Trophoblast cell (in vitro differentiated cells and primary cell): ENCODE data around the gene TIMP2.

Experiments used
- DNase-seq, 2 donors: peaks; one replicate each; pipeline ENCODE4 v3.0.0-alpha.2; 2016
- H2AFZ ChIP-seq: 2 replicates; pipeline ENCODE4 v1.6.1; 2013; ENCODE audit warnings: low read length, moderate library complexity, mild to moderate bottlenecking; ENCODE audit not compliant: insufficient read depth, poor library complexity
- H2AK5ac ChIP-seq: 2 replicates; pipeline ENCODE4 v1.6.1; 2013; ENCODE audit warnings: mild to moderate bottlenecking, low read length
- H2BK120ac ChIP-seq: 2 replicates; pipeline ENCODE4 v1.6.1; 2013; ENCODE audit warnings: low read length, mild to moderate bottlenecking, moderate library complexity; ENCODE audit not compliant: insufficient read depth, poor library complexity
- H2BK12ac ChIP-seq: 2 replicates; pipeline ENCODE4 v1.6.1; 2013; ENCODE audit warnings: mild to moderate bottlenecking, low read length, moderate library complexity
- H2BK5ac ChIP-seq: 2 replicates; pipeline ENCODE4 v1.6.1; 2013; ENCODE audit warnings: low read length, low read depth, moderate library complexity, mild to moderate bottlenecking; ENCODE audit not compliant: poor library complexity
- H3K14ac ChIP-seq: 2 replicates; pipeline ENCODE4 v1.6.1; 2013; ENCODE audit warnings: mild to moderate bottlenecking, low read length
- H3K18ac ChIP-seq: 2 replicates; pipeline ENCODE4 v1.6.1; 2013; ENCODE audit warnings: mild to moderate bottlenecking, low read length
- H3K23ac ChIP-seq: 2 replicates; pipeline ENCODE4 v1.6.1; 2013; ENCODE audit warnings: low read length
- H3K27ac ChIP-seq: 2 replicates; pipeline ENCODE4 v1.5.1; 2013; ENCODE audit warnings: low read depth, mild to moderate bottlenecking, inconsistent platforms, low read length, moderate library complexity
- H3K27me3 ChIP-seq: 2 replicates; pipeline ENCODE4 v1.6.1; 2013; ENCODE audit warnings: inconsistent platforms, mild to moderate bottlenecking, low read length, moderate library complexity; ENCODE audit not compliant: insufficient read depth
- H3K36me3 ChIP-seq, 2 experiments: 1 replicate in 1 of 2; 2 replicates in 1 of 2; pipeline ENCODE4 v1.6.1; 2013; ENCODE audit warnings: low read length in 2 of 2, mild to moderate bottlenecking in 2 of 2, moderate library complexity in 1 of 2; ENCODE audit not compliant: insufficient read depth in 2 of 2, control insufficient read depth in 1 of 2
- H3K4ac ChIP-seq: 2 replicates; pipeline ENCODE4 v1.6.1; 2013; ENCODE audit warnings: low read depth, mild to moderate bottlenecking, low read length, moderate library complexity
- H3K4me1 ChIP-seq, 2 experiments: 1 replicate in 1 of 2; 2 replicates in 1 of 2; pipeline ENCODE4 v1.6.1; 2013; ENCODE audit warnings: low read length in 2 of 2, mild to moderate bottlenecking in 2 of 2, moderate library complexity in 1 of 2; ENCODE audit not compliant: insufficient read depth in 2 of 2, control insufficient read depth in 1 of 2
- H3K4me2 ChIP-seq: 2 replicates; pipeline ENCODE4 v1.6.1; 2013; ENCODE audit warnings: inconsistent platforms, mild to moderate bottlenecking, low read length, moderate library complexity
- H3K4me3 ChIP-seq: 2 replicates; pipeline ENCODE4 v1.5.1; 2013; ENCODE audit warnings: mild to moderate bottlenecking, low read depth, low read length, inconsistent platforms
- H3K79me1 ChIP-seq: one replicate; pipeline ENCODE4 v1.6.1; 2013; ENCODE audit warnings: low read length
- H3K79me2 ChIP-seq: 2 replicates; pipeline ENCODE4 v1.6.1; 2013; ENCODE audit warnings: low read length, mild to moderate bottlenecking; ENCODE audit not compliant: control insufficient read depth, insufficient read depth, poor library complexity
- H3K9ac ChIP-seq: 2 replicates; pipeline ENCODE4 v1.6.1; 2013; ENCODE audit warnings: mild to moderate bottlenecking, low read length
- H3K9me3 ChIP-seq: 2 replicates; pipeline ENCODE4 v1.6.1; 2013; ENCODE audit warnings: low read depth, mild to moderate bottlenecking, control low read depth, inconsistent platforms, low read length; ENCODE audit not compliant: insufficient read depth
- H4K12ac ChIP-seq: 2 replicates; pipeline ENCODE4 v1.6.1; 2013; ENCODE audit warnings: low read depth, mild to moderate bottlenecking, low read length, moderate library complexity
- H4K8ac ChIP-seq: 2 replicates; pipeline ENCODE4 v1.6.1; 2013; ENCODE audit warnings: low read depth, mild to moderate bottlenecking, low read length, moderate library complexity
- H4K91ac ChIP-seq: one replicate; pipeline ENCODE4 v1.6.1; 2013; ENCODE audit warnings: low read depth, mild to moderate bottlenecking, low read length, moderate library complexity
- WGBS: extraction: QIAGEN DNeasy Blood & Tissue Kit; methylation state at CpG from one replicate; pipeline ENCODE4 v1.1.7; 2013; ENCODE audit warnings: missing lambda C conversion rate; ENCODE audit not compliant: insufficient read length, insufficient coverage; ENCODE audit errors: extremely low coverage; 5-methylcytosine and 5-hydroxymethylcytosine counted together

TIMP2 gene

GRCh38 chr17:78966910-78967600 is 41.9 kb upstream of the TIMP2 start:
- Histone ChIP-seq H3K79me2 (no peaks in the 10 kb centered on the region), H3K18ac (no peak overlapping the region), H3K27me3 (no peaks in the 10 kb centered on the region), H3K79me1 (peaks cover 9% of the 10 kb centered on the region), H2BK5ac (no peak overlapping the region), H2BK12ac (no peak overlapping the region), H3K9me3 (no peaks in the 10 kb centered on the region), H3K36me3 (no peaks in the 10 kb centered on the region), H3K4me3 (no peak overlapping the region), H4K8ac (no peak overlapping the region), H4K12ac (no peak overlapping the region), H2AFZ (no peak overlapping the region), H3K23ac (no peak overlapping the region), H3K9ac (no peak overlapping the region), H2BK120ac (no peak overlapping the region), H4K91ac (no peak overlapping the region), H3K4me1 (peaks cover 7 to 11% of the 10 kb centered on the region in 2 experiments), H3K4ac (no peak overlapping the region), H3K4me2 (no peak overlapping the region), H3K27ac (no peak overlapping the region), H2AK5ac (no peak overlapping the region), H3K14ac (no peak overlapping the region)
- WGBS: no CpG with 5 or more reads among the region's 23 CpGs
- DNase-seq: peak; percentile 79 to 88

GRCh38 chr17:78966123-78966813 is 41.1 kb upstream of the TIMP2 start:
- Histone ChIP-seq H2AK5ac (no peak overlapping the region), H3K36me3 (no peaks in the 10 kb centered on the region), H3K18ac (no peak overlapping the region), H3K9me3 (no peaks in the 10 kb centered on the region), H2BK120ac (no peak overlapping the region), H3K9ac (no peak overlapping the region), H3K27ac (no peak overlapping the region), H3K4me2 (no peak overlapping the region), H4K8ac (no peak overlapping the region), H3K14ac (no peak overlapping the region), H3K79me1 (peaks cover 5% of the 10 kb centered on the region), H3K27me3 (no peaks in the 10 kb centered on the region), H3K79me2 (no peaks in the 10 kb centered on the region), H2AFZ (no peak overlapping the region), H2BK5ac (no peak overlapping the region), H3K4me3 (peak overlapping the region; percentile 6), H2BK12ac (no peak overlapping the region), H3K4me1 (peaks cover 14 to 16% of the 10 kb centered on the region in 2 experiments), H3K23ac (no peak overlapping the region), H4K12ac (no peak overlapping the region), H4K91ac (no peak overlapping the region), H3K4ac (no peak overlapping the region)
- peak in 1 of 2 donors; percentile 48 for DNase-seq
- no CpG with 5 or more reads among the region's 26 CpGs for WGBS

- no peak overlapping the region for H3K23ac ChIP-seq
- no peak overlapping the region for H3K9ac ChIP-seq
- no peak overlapping the region for H3K14ac ChIP-seq
- H3K36me3 ChIP-seq: no peaks in the 10 kb centered on the region
- peaks cover 7% of the 10 kb centered on the region for H3K79me1 ChIP-seq
- no peak overlapping the region for H2AK5ac ChIP-seq
- H3K18ac ChIP-seq: no peak overlapping the region
- H3K4me3 ChIP-seq: no peak overlapping the region
- H3K4me1 ChIP-seq: peaks cover 19 to 20% of the 10 kb centered on the region in 2 experiments
- no peak overlapping the region for H3K4me2 ChIP-seq
- no peak overlapping the region for H3K27ac ChIP-seq
- WGBS: no CpG with 5 or more reads among the region's 8 CpGs
- H3K9me3 ChIP-seq: no peaks in the 10 kb centered on the region
- no peak overlapping the region for H3K4ac ChIP-seq
- H2BK120ac ChIP-seq: no peak overlapping the region
- no peak overlapping the region for H4K12ac ChIP-seq
- H4K91ac ChIP-seq: no peak overlapping the region
- H3K27me3 ChIP-seq: no peaks in the 10 kb centered on the region
- H2BK12ac ChIP-seq: no peak overlapping the region
- H2AFZ ChIP-seq: no peak overlapping the region
- no peaks in the 10 kb centered on the region for H3K79me2 ChIP-seq
- DNase-seq: peak; percentile 98 to 99
- no peak overlapping the region for H4K8ac ChIP-seq
- no peak overlapping the region for H2BK5ac ChIP-seq
Measured at GRCh38 chr17:78965491-78965924, 40.3 kb upstream of the TIMP2 start.

GRCh38 chr17:78963378-78963777 is 38.2 kb upstream of the TIMP2 start:
- Histone ChIP-seq H2AFZ (no peak overlapping the region), H3K36me3 (no peaks in the 10 kb centered on the region), H3K14ac (no peak overlapping the region), H2BK5ac (no peak overlapping the region), H3K4me1 (peaks cover 26 to 28% of the 10 kb centered on the region in 2 experiments), H3K9me3 (no peaks in the 10 kb centered on the region), H3K79me1 (peaks cover 12% of the 10 kb centered on the region), H2AK5ac (peak overlapping the region; percentile 39), H3K27ac (no peak overlapping the region), H3K27me3 (no peaks in the 10 kb centered on the region), H3K79me2 (no peaks in the 10 kb centered on the region), H3K4me3 (no peak overlapping the region), H3K4me2 (no peak overlapping the region), H3K23ac (no peak overlapping the region), H3K4ac (no peak overlapping the region), H2BK12ac (peak overlapping the region; percentile 67), H4K91ac (peak overlapping the region; percentile 48), H2BK120ac (no peak overlapping the region), H4K8ac (peak overlapping the region; percentile 4), H3K18ac (no peak overlapping the region), H3K9ac (no peak overlapping the region), H4K12ac (no peak overlapping the region)
- no CpG with 5 or more reads among the region's 6 CpGs for WGBS
- no peak for DNase-seq
